ACC112 (cell line): Measurements from ENCODE around the gene DLGAP4.

Experiments used
- H2AFZ ChIP-seq: fragments of 200-600 bp; sonication (generic); one replicate; pipeline ENCODE4 v1.6.0; 2017; ENCODE audit warnings: antibody characterized with exemption, low read length; ENCODE audit not compliant: unreplicated experiment
- H3K27ac ChIP-seq: fragments of 200-600 bp; sonication (generic); 2 replicates; pipeline ENCODE4 v1.5.1; 2014; ENCODE audit warnings: low read depth, mild to moderate bottlenecking, antibody characterized with exemption, low read length, moderate library complexity
- H3K27me3 ChIP-seq: fragments of 200-600 bp; sonication (generic); 2 replicates; pipeline ENCODE4 v1.6.1; 2014; ENCODE audit warnings: mild to moderate bottlenecking, antibody characterized with exemption, low read length, moderate library complexity, mixed read lengths; ENCODE audit not compliant: insufficient read depth
- H3K36me3 ChIP-seq: fragments of 200-600 bp; sonication (generic); 2 replicates; pipeline ENCODE4 v1.6.1; 2016; ENCODE audit warnings: mild to moderate bottlenecking, antibody characterized with exemption, low read length, moderate library complexity, mixed read lengths; ENCODE audit not compliant: insufficient read depth
- H3K4me1 ChIP-seq: fragments of 200-600 bp; sonication (generic); one replicate; pipeline ENCODE4 v1.6.1; 2016; ENCODE audit warnings: low read length, mixed read lengths; ENCODE audit not compliant: insufficient read depth, unreplicated experiment, control insufficient read depth
- H3K4me3 ChIP-seq: fragments of 200-600 bp; sonication (generic); 2 replicates; pipeline ENCODE4 v1.5.1; 2014; ENCODE audit warnings: mild to moderate bottlenecking, low read depth, low read length
- H3K79me2 ChIP-seq: fragments of 200-600 bp; sonication (generic); one replicate; pipeline ENCODE4 v1.6.0; 2016; ENCODE audit warnings: low read length; ENCODE audit not compliant: control insufficient read depth, unreplicated experiment, insufficient read depth

The DLGAP4 gene

GRCh38 chr20:36461600-36462439 lies 155.7 kb downstream of the DLGAP4 start:
- Histone ChIP-seq H3K79me2 (peaks cover 52% of the 10 kb centered on the region), H3K27me3 (no peaks in the 10 kb centered on the region), H3K4me1 (peaks cover 41% of the 10 kb centered on the region), H3K36me3 (no peaks in the 10 kb centered on the region), H3K27ac (peak overlapping the region; percentile 69), H2AFZ (no peak overlapping the region), H3K4me3 (peak overlapping the region; percentile 84)

DNA sequence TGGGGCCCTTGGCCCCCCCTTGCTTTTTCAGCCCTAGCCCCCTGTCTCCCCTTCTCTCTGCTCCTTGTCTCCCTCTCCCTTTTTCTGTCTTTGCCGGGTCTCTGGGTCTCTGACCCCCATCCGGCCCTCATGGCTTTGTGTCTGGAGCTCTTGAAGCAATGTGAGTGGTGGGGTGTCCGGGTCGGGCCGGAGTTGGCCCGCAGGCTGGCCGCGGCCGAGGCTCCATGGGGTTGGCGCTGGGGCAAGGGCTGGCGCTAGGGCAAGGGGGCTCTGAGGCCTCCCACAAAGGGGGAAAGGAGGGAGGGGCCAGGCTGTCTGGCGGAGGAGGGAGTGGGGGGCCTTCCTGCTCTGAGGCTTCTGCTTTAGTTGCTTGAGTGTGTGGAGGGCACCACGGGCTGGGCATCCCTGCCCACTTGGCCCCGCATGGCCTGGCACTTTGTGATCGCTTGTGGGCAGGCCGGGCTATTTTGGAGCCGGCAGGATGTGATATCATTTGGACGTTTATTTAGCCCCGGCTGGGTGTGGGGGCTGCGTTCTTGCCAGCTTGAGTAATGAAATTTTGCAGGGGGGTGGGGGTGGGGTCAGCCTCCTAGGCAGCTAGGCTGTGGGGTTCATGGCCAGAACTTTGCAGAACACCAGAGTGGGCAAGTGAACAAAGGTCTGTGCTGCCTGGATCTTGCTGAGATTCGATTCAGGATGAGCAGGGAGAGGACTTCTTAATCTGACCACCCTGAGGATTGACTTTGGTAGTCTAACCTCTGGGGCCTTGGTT lies 156.5 kb downstream of the DLGAP4 start:
- peaks cover 49% of the 10 kb centered on the region for H3K4me1 ChIP-seq
- peaks cover 60% of the 10 kb centered on the region for H3K79me2 ChIP-seq
- H2AFZ ChIP-seq = no peak overlapping the region

GRCh38 chr20:36463212-36464061 lies 157.3 kb downstream of the DLGAP4 start:
- H3K36me3 ChIP-seq = no peaks in the 10 kb centered on the region
- peak overlapping the region; percentile 84 for H3K4me3 ChIP-seq
- no peaks in the 10 kb centered on the region for H3K27me3 ChIP-seq
- peak overlapping the region; percentile 69; the same call in 1 of the 2 replicates for H3K27ac ChIP-seq
- peaks cover 57% of the 10 kb centered on the region for H3K4me1 ChIP-seq
- no peak overlapping the region for H2AFZ ChIP-seq
- peaks cover 68% of the 10 kb centered on the region for H3K79me2 ChIP-seq

More for the DNA sequence above, 156.5 kb downstream of the DLGAP4 start:
- no peaks in the 10 kb centered on the region for H3K36me3 ChIP-seq
- H3K4me3 ChIP-seq = peak overlapping the region; percentile 84
- H3K27me3 ChIP-seq = no peaks in the 10 kb centered on the region
- H3K27ac ChIP-seq = peak overlapping the region; percentile 69

DNA sequence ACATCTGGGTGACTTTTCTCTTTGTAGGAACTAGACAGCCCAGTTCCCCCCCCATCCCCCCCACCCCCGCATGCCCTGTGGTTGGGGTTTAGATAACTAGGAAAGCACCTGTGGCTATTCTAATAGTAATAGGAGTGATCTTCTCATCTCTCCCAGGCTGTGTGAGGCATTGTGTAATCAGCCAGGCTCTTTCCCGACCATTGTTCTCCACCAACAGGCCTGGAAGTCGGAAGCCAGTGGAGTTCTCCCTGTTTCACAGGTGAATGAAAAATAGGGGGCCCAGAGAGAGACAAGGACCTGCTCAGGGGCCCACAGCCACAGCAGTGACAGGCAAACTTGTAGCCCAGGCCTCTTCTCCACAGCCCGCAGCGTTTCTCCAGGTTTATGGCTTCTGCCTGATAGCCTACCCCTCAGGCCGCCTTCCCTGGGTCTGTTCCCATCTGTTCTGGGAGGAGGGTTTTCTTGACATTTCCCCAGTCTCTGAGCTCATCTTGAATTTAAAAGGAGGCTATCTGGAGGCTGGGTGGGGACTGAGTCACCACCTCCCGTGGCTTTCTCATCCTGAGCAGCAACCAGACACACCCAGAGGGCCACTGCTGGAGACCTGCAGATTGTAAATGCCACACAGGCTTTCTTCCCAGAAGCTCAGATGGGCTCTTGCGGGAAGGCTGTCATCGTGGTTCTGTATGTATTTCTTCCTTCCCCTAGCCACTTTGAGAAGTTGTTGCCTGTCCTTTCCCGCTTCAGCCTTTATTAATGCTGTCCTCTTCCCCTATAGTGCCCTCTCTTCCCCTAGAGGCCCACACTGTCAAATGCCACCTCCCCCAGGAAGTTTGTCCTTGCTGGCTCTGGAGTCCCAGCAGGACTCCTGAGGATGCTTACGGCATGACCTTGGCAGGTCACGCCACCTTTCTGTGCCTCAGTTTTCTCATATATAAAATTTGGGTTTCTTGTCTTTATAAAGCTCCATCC lies 159.3 kb downstream of the DLGAP4 start:
- H3K4me3 ChIP-seq = peak overlapping the region; percentile 52
- no peak overlapping the region for H2AFZ ChIP-seq
- peaks cover 59% of the 10 kb centered on the region for H3K4me1 ChIP-seq
- no peaks in the 10 kb centered on the region for H3K36me3 ChIP-seq
- peaks cover 86% of the 10 kb centered on the region for H3K79me2 ChIP-seq
- peak overlapping the region; percentile 75 for H3K27ac ChIP-seq
- no peaks in the 10 kb centered on the region for H3K27me3 ChIP-seq

GRCh38 chr20:36466089-36466488 lies 159.9 kb downstream of the DLGAP4 start:
- Histone ChIP-seq H3K36me3 (no peaks in the 10 kb centered on the region), H3K4me3 (peak overlapping the region; percentile 36), H3K27me3 (no peaks in the 10 kb centered on the region), H3K4me1 (peaks cover 54% of the 10 kb centered on the region), H3K27ac (peak overlapping the region; percentile 75), H3K79me2 (peaks cover 93% of the 10 kb centered on the region), H2AFZ (no peak overlapping the region)

GRCh38 chr20:36467076-36467999 lies 161.2 kb downstream of the DLGAP4 start:
- no peak overlapping the region for H3K4me3 ChIP-seq
- H2AFZ ChIP-seq = no peak overlapping the region
- peaks cover 95% of the 10 kb centered on the region for H3K79me2 ChIP-seq
- H3K27me3 ChIP-seq = no peaks in the 10 kb centered on the region
- 0 out of 2 replicates have a peak overlapping the region, but pooled peaks have one; percentile 6 for H3K27ac ChIP-seq
- peaks cover 63% of the 10 kb centered on the region for H3K4me1 ChIP-seq
- no peaks in the 10 kb centered on the region for H3K36me3 ChIP-seq

DNA sequence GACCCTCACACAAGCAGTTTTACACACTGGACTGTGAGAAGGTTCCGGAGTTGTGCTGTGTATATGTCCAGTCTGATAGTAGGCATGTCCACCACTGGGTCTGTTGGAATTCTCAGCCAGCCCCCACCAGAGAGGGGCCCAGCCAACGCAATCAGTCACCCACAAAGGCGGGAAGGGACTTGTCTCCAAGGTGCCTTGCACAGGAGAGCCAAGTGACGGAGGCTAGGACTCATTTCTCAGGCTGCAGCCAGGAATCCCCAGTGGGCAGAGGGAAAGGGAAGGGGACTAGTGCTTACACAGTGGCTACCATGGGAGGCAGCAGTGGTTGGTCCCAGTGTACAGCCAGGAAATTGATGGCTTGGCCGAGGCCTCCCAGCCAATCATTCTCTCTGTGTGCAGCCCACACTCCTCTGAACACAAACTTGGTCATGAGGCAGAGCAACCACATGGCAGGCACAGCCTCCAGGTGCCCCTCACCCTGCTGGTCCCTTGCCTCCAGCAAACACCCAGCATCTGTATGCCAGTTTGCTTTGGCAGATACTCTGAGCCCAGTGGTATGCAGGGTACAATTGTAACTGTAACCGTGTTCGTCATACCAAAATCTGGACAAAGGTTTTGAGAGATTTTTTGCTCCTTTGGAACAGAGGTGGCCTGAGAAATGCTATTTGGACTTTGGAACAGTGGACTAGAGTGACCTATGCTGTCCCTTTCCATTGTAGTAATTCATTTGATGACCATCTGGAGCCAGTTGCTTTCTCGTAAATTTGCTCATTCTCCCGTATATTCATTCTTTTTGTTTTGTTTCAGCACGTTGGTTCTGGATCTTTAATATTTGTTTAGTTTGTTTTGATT lies 162.2 kb downstream of the DLGAP4 start:
- Histone ChIP-seq H3K36me3 (no peaks in the 10 kb centered on the region), H3K79me2 (peaks cover 95% of the 10 kb centered on the region), H3K4me1 (peaks cover 70% of the 10 kb centered on the region), H2AFZ (no peak overlapping the region), H3K27ac (no peak overlapping the region), H3K4me3 (no peak overlapping the region), H3K27me3 (no peaks in the 10 kb centered on the region)

GRCh38 chr20:36469973-36470372 lies 163.8 kb downstream of the DLGAP4 start:
- Histone ChIP-seq H3K4me3 (no peak overlapping the region), H3K27ac (no peak overlapping the region), H3K79me2 (peaks cover 95% of the 10 kb centered on the region), H3K27me3 (no peaks in the 10 kb centered on the region), H2AFZ (no peak overlapping the region), H3K36me3 (no peaks in the 10 kb centered on the region), H3K4me1 (peaks cover 72% of the 10 kb centered on the region)
